NCI-H2171 (cell line): ENCODE measurements around the gene DTX1.
"Not testable (repeated sequence)": the region's sequence is repeated elsewhere in the genome, so short reads cannot be mapped to it uniquely, and the experiment has no call there.

Source experiments
- DNase-seq: peaks from one replicate; lab custom pipeline; 2025; lab: John Stamatoyannopoulos, UW

The DTX1 gene

DNA sequence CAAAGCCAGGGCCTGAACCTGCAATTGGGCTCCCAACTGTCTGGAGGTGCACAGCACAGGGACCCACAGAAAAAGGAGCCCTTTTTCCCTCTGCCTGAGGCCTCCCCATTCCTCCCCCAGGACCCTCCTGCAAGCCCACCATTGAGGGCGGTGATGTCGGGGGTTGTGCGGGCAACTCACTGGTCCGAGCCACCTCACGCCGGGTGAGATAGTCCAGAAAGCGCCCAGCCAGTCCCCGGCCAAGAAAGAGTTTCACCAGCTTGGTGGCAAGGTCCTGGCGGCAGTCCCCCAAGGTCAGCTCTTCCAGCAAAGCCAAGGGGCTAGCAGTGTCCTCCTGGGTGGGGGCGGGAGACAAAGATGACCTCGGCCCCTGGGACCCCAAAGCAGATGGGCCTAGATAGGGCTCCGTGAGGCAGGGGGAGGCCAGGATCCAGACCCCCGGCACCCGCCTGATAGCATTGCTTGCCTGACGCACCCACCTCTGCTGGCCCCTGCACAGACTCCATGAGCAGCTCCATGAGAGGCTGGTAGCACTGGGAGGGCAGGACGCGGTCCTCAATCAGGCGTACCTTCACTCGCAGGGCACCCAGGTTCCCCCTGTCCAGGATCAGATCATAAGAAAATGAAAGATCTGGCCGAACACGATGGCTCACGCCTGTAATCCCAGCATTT is 59.1 kb downstream of the DTX1 start:
- DNase-seq: no peak

DNA sequence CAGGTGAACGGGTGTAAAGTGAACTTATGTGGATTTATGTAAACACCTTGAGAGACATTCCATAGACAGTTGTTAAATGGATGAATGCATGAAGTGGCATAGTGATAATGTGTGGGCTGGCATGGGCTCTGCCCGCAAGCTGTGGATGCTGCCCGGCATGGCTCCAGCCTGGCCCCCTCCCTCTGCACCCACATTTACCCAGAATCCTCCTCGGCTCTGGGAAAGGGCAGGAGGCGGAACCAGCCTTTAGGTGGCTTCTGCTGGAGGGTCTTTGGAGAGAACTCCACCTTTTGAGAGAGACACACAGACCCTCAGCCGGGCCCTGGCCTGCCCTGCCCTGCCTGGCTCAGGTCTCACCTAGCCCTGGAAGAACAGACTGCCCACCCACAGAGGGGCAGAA is 60.3 kb downstream of the DTX1 start:
- DNase-seq: no peak

DNA sequence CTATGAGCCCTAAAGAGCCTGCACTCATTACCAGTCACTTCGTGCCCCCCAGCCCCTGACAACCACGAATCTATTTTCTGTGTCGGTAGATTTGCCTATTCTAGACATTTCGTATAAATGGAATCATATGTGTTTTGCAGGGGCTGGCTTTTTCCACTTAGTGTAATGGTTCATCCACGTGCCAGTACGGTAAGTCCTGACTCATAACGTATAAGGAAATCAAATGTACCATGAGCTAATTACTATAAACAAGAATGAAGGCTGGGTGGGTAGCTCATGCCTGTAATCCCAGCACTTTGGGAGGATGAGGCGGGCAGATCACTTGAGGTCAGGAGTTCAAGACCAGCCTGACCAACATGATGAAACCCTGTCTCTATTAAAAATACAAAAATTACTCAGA is 61.2 kb downstream of the DTX1 start:
- DNase-seq: not testable (repeated sequence)

DNA sequence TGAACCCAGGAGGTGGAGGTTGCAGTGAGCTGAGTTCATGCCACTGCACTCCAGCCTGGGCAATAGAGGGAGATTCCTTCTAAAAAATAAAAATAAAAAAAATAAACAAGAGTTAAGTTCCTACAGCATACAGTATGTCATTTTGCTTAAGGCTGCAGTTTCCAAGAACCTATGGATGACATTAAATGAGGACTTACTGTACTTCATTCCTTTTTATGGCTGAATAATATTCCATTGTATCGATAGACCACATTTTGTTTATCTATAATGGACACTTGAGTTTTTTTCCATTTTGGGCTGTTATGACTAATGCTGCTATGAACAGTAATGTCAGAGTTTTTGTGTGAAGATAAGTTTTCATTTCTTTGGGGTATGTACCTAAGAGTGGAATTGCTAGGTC is 61.6 kb downstream of the DTX1 start:
- DNase-seq: no peak

DNA sequence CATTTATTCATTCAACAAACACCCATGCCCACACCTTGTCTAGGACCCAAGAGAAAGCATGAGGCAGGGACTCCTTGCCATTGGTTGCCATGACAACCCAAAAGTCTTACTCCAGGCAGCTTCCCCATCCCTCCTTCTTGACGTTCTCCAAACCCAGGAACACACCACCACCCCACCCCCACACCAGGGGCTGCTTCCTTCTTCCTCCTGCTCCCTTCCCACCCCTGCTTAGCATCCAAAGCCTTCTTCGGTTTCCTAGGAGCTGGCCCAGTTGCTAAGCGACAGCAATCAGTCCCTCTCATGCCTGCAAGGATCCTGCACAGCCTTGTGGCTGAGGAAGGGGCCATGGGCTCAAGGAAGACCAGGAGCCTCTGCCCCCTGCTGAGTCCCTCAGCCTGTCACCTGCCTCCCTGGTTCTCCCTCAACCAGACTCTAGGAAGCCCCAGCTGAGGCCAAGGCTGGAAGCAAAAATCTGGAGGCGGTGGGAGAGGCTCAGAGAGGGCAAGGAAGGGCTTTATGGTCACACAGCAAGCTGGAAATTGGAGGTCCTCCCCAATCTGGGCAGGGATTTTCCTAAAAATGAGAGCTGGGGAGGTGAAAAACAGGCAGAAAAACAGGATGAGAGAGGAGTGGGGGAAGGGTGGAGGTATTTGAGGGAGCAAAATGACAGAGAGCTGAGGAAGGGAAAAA is 63.6 kb downstream of the DTX1 start:
- no peak for DNase-seq

DNA sequence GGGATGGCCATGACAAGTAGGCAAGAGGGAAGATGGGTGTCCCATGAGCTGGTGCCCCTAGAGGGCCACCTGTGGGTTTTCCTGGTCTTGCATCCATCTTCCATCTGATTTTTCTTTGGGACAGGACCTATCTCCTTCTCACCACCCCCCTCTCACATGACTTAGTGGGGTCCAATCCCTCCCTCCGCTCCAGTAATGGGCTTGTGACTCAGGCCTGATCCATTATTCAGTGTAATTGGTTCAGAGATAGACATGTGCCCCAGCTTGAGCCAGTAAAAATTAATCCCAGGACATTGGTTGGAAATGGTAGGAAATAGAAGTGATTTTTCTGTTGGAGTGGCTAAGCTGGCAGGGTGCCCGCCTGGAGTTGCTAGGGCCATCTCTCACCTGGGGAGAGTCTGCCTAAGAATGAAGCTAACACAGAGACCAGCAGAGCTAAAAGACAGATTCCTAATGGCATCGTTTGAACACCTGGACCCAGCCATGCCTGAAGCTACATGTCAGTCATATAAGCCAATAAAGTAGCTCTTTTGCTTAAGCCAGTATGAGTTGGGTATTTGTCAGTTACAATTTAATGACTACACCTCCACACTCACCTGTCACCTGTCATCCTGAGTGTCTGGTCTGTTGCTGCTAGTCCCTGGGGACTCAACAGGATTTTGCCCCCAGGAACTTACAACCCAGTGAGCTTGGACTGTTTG is 64.3 kb downstream of the DTX1 start:
- DNase-seq: no peak

DNA sequence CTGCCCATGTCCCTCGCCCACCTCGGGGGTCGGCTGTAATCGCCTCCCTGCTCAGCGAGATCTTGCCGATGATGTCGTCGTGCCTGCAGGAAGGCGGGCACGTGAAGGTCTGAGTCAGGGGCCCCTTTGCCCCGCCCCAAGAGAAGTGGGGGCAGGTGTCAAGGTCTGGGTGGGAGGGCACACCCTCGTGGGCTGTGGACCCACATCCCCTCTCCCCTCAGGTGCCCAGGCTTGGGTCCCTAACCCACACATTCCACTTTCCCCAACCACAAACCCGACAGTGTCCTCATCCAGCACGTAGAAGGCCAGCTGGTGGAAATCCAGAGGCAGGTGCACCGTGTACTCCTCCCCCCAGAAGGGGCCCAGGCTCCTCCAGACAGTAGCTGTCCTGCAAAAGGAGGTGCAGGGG is 71.3 kb downstream of the DTX1 start:
- DNase-seq: no peak

DNA sequence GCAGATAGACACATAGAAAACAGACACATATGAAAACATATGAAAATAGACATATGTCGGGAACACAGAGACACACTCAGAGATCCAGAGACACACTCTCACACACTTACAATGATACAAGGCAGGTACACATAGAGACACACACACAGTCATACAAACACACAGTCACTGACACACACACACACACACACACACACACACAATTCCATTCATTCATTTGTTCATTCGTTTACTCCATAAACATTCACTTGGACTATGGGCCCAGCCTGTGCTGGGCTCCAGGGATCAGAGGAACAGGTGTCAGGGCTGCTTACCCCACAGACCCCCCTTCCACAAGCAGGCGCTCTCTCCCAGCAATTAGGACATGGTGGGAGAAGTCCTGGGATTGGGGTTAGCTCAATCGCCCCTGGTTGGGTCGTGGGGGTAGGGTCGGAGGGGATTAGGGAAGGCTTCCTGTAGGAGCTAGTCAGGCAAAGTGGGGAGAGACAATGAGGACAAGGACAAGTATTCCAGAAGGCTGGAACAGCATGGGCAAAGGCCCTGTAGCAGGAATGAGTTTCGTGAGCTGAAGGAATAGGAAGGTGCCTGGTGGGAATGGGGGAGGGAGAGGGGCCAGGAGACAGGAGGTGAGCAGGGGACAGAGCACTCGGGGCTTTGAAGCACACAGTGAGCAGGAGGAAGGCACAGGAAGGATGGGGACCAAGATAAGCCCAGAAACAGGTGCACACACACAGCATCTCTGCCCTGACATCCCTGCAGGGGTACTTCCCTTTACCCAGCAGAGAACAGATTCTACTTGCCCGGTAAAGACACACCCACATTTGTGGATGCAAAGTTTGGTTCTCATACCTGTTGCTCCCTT is 72.5 kb downstream of the DTX1 start:
- no peak for DNase-seq

DNA sequence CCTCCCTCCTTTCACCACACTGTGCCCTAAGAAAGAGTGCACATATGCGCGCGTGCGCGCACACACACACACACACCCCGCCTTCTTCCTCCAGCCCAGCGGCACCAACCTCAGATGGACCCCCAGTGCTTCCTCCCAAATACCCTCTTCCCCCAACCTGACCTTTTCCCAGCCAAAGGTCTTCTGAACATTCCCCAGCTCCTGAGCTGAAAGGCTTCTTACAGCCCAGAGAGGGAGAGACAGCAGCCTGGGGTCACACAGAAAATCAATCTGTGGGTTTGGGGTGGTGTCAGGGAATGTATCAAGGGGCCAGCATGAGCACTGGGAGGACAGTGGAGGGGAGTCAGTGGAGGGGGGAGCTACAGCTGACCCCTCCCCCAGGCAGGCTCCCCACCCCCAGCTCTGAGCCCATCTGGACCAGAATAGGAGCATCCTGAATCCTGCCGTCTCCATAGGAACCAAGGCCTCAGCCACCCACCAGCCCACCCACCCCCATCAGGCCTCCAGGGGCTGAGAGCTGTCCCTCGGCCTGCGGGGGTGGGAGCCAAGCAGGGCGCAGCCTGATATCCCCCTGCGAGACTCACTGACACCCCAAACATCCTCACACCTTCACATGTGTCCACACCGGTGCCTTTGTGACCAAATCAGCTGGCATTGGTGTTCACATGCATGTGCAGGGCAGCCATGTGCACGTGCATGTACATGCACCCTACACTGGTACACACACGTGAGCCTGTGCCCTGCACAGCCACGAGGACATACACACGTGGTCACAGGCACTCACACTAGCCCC is 73.3 kb downstream of the DTX1 start:
- no peak for DNase-seq

DNA sequence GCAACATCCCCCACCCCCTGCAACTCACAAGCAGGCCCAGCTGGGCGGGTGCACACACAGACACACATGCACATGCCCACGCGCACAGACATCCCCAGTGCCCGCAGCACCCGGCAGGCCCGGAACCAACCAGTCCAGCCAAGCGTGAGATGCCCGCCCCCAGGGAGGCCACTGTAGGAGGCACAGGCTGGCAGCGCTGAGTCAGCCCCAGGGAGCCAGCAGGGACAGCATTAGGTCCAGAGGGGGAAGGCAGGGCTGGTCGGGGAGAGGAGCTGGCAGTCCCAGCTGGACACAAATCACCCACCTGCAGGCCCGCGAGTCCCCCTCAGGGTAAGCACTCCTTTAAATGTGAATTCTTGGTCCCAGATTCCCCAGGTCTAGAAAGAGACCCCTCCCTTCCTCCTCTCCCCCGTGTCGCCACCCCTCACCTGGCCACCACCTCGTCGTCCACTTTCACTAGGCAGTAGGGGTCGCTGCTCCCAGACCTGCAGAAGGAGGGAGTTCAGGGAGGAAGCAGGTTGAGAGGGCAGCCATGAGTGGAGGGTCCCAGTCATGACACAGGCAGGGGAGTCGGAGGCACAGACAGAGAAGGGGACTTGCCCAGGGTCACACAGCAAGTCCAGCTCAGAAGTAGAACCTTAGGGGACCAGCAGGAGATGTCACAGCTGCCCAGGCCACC is 74.1 kb downstream of the DTX1 start:
- DNase-seq: peak; percentile 45

DNA sequence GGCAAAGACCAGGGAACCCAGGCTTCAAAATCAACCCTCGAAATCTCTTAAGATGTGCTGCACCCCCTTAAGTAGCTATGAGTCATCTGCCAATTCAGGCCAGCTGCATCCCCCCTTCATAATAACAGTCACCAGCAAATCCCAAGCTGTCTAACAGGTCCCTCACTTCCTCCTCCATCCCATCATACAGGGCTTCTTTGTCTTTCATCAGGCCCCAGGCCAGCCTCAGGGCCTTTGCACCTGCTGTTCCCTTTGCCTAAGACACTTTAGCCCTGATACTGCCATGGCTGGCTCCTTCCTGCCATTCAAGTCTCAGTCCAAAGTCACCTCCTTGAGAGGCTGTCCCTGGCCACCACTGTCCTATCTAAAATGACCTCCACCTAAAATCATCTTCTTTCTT is 75.0 kb downstream of the DTX1 start:
- no peak for DNase-seq

DNA sequence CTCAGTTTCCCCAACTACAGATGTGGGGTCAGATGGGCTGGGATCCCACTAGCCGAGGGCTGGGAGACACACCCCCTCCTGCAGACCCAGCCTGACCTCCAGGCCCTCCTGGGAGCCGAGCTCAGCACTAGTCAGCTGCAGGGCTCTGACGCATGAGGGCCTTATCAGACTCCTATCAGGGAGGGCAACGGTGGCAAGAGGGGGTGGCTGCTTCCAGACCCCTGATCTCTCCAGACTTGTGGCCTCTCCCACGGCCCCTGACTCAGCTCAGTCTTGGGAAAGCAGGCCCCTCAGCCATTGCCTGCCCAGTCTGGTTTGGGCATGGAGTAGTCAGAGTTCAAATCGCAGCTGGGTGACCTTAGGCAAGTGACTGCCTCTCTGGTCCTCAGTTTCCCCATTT is 76.5 kb downstream of the DTX1 start:
- no peak for DNase-seq

DNA sequence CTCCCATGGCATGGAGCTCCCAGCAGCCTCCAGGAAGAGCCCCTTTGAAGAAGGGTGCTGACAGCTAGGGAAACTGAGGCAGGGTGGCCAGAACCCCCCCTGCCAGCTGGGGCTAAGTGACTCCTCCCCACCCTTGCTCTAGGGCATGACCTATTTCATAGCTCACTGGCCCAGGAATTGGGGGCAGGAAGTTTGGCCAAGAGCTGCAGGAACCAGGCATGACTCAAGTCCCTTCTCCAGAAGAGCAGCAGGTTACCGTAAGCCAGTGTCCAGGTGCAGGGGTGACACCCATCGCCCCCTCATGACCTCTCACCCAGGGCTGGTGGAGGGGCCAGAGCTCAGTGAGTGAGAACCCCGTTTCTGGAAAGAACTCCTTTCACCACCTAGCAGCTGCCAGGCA is 77.1 kb downstream of the DTX1 start:
- DNase-seq: no peak

DNA sequence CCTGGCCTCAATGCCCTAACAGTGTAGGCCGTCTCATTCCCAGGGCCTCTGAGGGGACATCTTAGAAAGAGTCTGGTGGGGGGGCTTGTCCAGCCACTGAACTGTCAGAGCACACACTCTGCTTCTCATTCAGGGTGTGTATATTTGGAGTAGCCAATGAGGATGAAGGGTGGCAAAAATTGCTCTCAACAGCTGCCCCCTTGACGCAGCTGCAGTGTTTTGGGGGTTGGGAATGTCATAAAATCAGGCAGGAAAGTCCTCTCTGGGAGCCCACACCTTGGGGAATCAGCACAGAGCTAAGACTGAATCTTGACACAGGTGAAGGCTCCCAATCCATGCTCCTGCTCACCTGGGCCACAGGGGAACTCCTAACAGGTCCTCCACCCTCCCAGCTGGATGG is 77.5 kb downstream of the DTX1 start:
- no peak for DNase-seq

DNA sequence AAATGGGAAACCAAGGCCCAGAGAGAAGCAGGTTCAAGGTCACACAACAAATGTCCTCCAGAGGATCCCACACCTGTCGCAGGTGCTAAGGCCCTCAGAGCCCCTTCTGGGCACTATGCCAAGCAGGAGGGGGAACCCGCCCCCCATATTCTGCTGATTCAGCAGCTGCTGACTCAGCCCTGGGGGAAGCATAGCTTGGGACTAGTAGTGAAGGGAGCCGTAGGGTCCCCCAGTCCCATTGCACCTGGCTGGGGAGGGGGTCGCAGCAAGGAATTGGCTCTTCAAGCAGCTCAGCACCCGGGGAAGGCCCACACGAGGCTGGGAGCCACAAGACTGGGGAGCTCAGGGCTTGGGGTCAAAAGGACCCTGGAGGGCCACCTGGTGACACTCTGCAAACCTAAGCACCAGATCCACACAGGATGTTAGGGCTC is 78.0 kb downstream of the DTX1 start:
- no peak for DNase-seq

DNA sequence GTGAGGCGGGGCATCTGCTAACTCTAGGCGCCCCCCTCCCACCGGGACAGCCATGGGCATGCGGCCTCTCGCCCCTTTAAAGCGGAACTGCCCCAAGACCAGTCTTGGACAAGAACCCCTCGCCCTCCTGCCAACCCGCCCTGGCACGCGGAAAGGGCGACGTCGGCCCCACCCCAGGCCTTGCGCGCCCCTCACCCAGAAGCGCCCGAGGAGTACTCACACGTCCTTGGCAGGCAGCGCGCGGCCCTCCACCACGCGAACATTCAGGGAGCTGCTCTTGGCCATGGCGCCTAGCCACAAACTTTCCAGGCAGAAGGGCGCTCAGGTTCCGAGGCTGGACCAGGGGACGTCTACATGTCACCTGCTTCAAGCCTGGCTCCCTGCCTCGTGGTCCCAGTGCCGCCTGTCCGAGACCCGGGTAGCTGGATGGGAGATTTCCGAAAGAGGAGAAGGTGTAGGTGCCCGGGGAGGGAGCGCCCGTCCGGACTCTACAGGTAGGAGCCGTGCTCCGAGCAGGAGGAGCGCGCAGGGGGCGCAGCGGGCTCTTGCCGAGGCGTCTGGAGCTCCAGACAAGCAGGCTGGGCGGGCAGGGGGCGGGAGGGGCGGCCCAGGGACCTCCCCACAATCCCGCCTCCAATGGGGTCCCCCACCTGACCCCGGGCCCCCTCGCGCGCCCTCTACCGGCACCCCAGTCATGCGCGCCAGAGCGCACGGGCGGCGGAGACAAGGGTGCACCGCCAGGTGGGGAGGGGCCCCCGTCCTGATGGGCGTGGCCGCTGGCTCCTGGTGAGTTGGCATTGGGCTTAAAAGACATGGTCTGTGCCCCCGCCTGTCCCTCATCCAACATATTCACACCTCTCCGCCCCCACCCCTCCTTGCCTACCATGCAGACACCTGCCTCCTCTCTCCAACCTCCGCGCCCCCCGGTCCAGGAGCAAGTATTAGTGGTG is 78.9 kb downstream of the DTX1 start, which contains the start of gene RASAL1:
TSS of gene RASAL1 (minus strand) at position 584 of the 950 bp plus-strand sequence. CDS start at position 285, 299 bp downstream.
- peak; percentile 89 for DNase-seq

DNA sequence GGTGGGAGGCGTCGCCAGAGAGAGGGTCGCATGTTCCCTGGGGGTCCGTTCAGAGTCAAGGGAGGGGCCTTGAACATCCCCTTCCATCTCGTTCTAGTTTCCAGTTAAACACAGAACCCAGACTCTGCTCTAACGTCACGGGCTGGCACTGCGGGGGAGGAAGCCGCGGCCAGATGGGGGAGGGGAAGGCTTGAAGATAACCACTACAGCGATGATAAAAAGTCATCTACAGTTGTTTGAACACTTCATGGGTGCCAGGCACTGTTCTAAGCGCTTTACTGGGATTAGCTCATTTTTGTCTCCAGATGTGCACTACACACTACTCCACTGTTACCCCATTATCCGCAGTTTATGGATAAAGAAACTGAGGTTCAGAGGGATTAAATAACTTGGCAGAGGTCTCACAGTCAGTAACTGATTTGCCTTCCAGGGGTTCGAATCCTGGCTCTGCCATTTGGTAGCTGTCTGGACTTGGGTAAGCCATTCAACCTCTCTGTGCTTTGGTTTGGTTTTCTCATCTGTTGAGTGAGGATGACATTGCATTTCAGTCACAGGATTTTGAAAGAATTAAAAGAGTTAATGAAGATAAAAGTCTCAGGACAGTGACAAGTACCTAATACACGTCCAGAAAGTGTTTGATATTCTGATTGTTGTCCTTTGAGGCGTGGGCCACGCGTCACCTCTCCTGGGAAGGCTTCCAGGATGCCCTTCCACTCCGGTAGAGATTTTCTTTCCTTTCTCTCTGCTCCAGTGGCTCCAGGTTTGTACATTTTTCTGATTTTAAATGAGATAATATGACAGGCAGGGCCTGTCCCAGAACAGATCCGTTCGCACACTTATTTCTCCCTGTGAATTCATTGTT is 79.8 kb downstream of the DTX1 start:
- DNase-seq: no peak

DNA sequence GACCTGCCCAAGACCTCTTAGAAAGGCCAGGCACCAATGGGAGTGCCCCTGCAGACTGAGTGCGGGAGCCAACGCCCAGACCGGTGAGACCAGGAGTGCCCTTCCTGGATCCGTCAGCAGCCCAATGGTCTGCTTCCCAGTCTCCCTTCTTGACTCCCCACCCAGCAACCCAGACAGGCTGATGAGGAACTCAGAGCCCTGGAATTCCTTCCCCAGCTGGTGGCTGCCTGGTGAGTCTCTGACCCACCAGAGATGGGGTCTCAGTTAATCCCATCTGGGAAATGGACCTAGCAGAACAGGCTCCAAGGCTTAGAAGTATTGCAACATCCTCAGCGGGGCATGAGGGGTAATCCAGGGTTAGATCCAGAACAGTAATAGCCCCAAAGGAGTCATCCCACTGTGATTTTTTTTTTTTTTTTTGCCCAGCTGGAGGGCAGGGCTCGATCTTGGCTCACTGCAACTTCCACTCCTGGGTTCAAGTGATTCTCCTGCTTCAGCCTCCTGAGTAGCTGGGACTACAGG is 80.5 kb downstream of the DTX1 start:
- no peak for DNase-seq
